DND-41 (cell line): ENCODE data around the gene NEURL1B.

ENCODE experiments used
- ATAC-seq: fragments of 200-7000 bp; cut with Tn5 transposase; 3 replicates; pipeline ENCODE4 v1.9.1; 2021; ENCODE audit warnings: low read depth; ENCODE audit not compliant: insufficient read depth
- DNase-seq: peaks from one replicate; pipeline ENCODE4 v3.0.0-alpha.2; 2020
- H2AFZ ChIP-seq: 2 replicates; pipeline ENCODE4 v1.6.0; 2012; ENCODE audit warnings: low read depth, low read length
- H3K27ac ChIP-seq: 2 replicates; pipeline ENCODE4 v1.5.1; 2012; ENCODE audit warnings: low read length, inconsistent platforms
- H3K27me3 ChIP-seq: fragments of 200-600 bp; sonication (generic); 2 replicates; pipeline ENCODE4 v1.6.0; 2012; ENCODE audit warnings: low read length, mild to moderate bottlenecking, inconsistent platforms; ENCODE audit not compliant: insufficient read depth, poor library complexity
- H3K36me3 ChIP-seq: 2 replicates; pipeline ENCODE4 v1.5.1; 2012; ENCODE audit warnings: low read length, inconsistent platforms; ENCODE audit not compliant: insufficient read depth
- H3K4me1 ChIP-seq: 2 replicates; pipeline ENCODE4 v1.5.1; 2012; ENCODE audit warnings: mild to moderate bottlenecking, low read length; ENCODE audit not compliant: insufficient read depth
- H3K4me2 ChIP-seq: 2 replicates; pipeline ENCODE4 v1.6.0; 2012; ENCODE audit warnings: mild to moderate bottlenecking, moderate library complexity, low read length, inconsistent platforms; ENCODE audit not compliant: insufficient read depth
- H3K4me3 ChIP-seq, 2 experiments: fragments of 200-600 bp in 1 of 2; shearing (Covaris generic) in 1 of 2; 2 replicates each; pipeline ENCODE4 v1.5.1; 2012 to 2016; ENCODE audit warnings: inconsistent platforms in 2 of 2, low read length in 2 of 2, mild to moderate bottlenecking in 2 of 2, low read depth in 1 of 2, moderate library complexity in 1 of 2
- H3K79me2 ChIP-seq: 2 replicates; pipeline ENCODE4 v1.6.0; 2012; ENCODE audit warnings: low read length, inconsistent platforms; ENCODE audit not compliant: insufficient read depth
- H3K9ac ChIP-seq: 2 replicates; pipeline ENCODE4 v1.6.0; 2012; ENCODE audit warnings: low read depth, mild to moderate bottlenecking, inconsistent platforms, low read length, moderate library complexity
- H3K9me3 ChIP-seq: 2 replicates; pipeline ENCODE4 v1.5.1; 2012; ENCODE audit warnings: low read length, moderate library complexity, mild to moderate bottlenecking, inconsistent platforms; ENCODE audit not compliant: insufficient read depth, severe bottlenecking
- H4K20me1 ChIP-seq: 2 replicates; pipeline ENCODE4 v1.6.0; 2012; ENCODE audit warnings: low read length; ENCODE audit not compliant: insufficient read depth
- CTCF ChIP-seq: IDR thresholded peaks from 2 replicates; pipeline ENCODE4 v1.5.1; 2012; ENCODE audit warnings: borderline replicate concordance, low read length, moderate library complexity, mild to moderate bottlenecking; ENCODE audit not compliant: poor library complexity, severe bottlenecking; ENCODE audit errors: extremely low read depth
- EZH2 ChIP-seq: IDR thresholded peaks from 3 replicates; pipeline ENCODE4 v1.6.1; 2012; ENCODE audit warnings: borderline replicate concordance, low read depth, mild to moderate bottlenecking, moderate library complexity, low read length, inconsistent platforms; ENCODE audit not compliant: severe bottlenecking

Gene NEURL1B

GRCh38 chr5:172699423-172699822, 58.4 kb downstream of the NEURL1B start:
- Histone ChIP-seq H3K4me1 (peaks cover 23% of the 10 kb centered on the region), H3K4me2 (no peak overlapping the region), H3K36me3 (no peaks in the 10 kb centered on the region), H3K4me3 (no peak overlapping the region), H3K27me3 (peaks cover 24% of the 10 kb centered on the region), H3K9ac (no peak overlapping the region), H3K9me3 (no peaks in the 10 kb centered on the region), H4K20me1 (no peaks in the 10 kb centered on the region; the same call in 1 of the 2 replicates), H2AFZ (no peak overlapping the region), H3K27ac (no peak overlapping the region), H3K79me2 (no peaks in the 10 kb centered on the region)
- no peak for ATAC-seq
- no peak for DNase-seq
- TF ChIP-seq CTCF (no peak), EZH2 (no peak)

- ATAC-seq, result no peak
- Histone ChIP-seq H3K4me3 (no peak overlapping the region), H3K27me3 (peaks cover 24% of the 10 kb centered on the region)
These were observed 58.9 kb downstream of the NEURL1B start for GRCh38 chr5:172699999-172700364.

GRCh38 chr5:172700365-172701290, 59.6 kb downstream of the NEURL1B start:
- no peaks in the 10 kb centered on the region for H3K9me3 ChIP-seq
- TF ChIP-seq EZH2 (no peak), CTCF (no peak)
- DNase-seq, result no peak
- H3K9ac ChIP-seq, result no peak overlapping the region
- H3K79me2 ChIP-seq, result no peaks in the 10 kb centered on the region
- no peak overlapping the region for H3K27ac ChIP-seq
- peaks cover 25% of the 10 kb centered on the region for H3K27me3 ChIP-seq
- no peaks in the 10 kb centered on the region for H3K36me3 ChIP-seq
- no peak for ATAC-seq
- no peak overlapping the region for H3K4me3 ChIP-seq
- peaks cover 23% of the 10 kb centered on the region for H3K4me1 ChIP-seq
- H3K4me2 ChIP-seq, result no peak overlapping the region
- no peaks in the 10 kb centered on the region; the same call in 1 of the 2 replicates for H4K20me1 ChIP-seq
- H2AFZ ChIP-seq, result no peak overlapping the region

More at GRCh38 chr5:172699999-172700364, 58.9 kb downstream of the NEURL1B start:
- TF ChIP-seq EZH2 (no peak), CTCF (no peak)
- no peak for DNase-seq
- Histone ChIP-seq H2AFZ (no peak overlapping the region), H3K4me1 (peaks cover 23% of the 10 kb centered on the region), H3K4me2 (no peak overlapping the region), H3K79me2 (no peaks in the 10 kb centered on the region), H3K9me3 (no peaks in the 10 kb centered on the region), H3K27ac (no peak overlapping the region), H3K9ac (no peak overlapping the region), H4K20me1 (no peaks in the 10 kb centered on the region; the same call in 1 of the 2 replicates), H3K36me3 (no peaks in the 10 kb centered on the region)
